ENCODE measurements around the gene CIZ1. TPM values are rescaled to one million over a fixed set of nuclear protein-coding genes. Genes with fewer than 3 reads are reported as not detected.

Gene CIZ1, protein sequence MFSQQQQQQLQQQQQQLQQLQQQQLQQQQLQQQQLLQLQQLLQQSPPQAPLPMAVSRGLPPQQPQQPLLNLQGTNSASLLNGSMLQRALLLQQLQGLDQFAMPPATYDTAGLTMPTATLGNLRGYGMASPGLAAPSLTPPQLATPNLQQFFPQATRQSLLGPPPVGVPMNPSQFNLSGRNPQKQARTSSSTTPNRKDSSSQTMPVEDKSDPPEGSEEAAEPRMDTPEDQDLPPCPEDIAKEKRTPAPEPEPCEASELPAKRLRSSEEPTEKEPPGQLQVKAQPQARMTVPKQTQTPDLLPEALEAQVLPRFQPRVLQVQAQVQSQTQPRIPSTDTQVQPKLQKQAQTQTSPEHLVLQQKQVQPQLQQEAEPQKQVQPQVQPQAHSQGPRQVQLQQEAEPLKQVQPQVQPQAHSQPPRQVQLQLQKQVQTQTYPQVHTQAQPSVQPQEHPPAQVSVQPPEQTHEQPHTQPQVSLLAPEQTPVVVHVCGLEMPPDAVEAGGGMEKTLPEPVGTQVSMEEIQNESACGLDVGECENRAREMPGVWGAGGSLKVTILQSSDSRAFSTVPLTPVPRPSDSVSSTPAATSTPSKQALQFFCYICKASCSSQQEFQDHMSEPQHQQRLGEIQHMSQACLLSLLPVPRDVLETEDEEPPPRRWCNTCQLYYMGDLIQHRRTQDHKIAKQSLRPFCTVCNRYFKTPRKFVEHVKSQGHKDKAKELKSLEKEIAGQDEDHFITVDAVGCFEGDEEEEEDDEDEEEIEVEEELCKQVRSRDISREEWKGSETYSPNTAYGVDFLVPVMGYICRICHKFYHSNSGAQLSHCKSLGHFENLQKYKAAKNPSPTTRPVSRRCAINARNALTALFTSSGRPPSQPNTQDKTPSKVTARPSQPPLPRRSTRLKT
- total RNA-seq (2014; rRNA removed; shearing (Covaris generic)): 71.0 and 84.0 TPM in 2 replicates

DNA sequence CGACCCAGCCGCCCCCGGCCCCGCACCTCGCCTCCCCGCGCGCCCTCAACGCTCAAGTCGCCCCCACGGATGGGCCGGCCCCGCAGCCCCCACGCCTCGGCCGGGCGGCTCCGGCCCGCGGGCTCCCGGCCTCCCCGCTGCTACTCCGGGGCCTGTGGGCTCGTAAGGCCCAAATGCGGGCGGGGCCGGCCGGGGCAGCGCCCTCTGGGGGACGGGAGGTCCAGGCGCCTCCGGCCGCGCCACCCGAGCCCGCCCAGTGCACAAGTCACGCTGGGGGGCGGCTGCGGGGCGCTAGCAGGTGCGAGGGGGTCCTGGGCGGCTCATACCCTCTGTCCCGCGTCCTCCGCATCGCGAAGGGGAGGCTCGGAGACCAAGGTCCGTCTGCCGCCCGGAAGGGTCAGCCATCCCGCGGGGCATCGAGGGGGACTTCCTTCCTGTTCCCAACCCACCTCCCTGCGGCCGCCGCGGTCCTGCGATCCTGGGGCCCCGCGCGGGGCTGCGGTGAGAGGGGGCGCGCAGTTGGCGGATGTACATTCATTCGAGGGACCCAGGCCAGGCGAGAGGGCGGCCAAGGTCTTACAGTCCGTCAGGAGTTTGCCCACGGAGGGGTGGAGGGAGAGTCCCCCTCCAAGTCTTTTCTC, at the start of gene CIZ1:
TSS of gene CIZ1 (minus strand) at position 167 of the 641 bp plus-strand sequence. CDS start 715 bp downstream, outside the sequence.

DNA sequence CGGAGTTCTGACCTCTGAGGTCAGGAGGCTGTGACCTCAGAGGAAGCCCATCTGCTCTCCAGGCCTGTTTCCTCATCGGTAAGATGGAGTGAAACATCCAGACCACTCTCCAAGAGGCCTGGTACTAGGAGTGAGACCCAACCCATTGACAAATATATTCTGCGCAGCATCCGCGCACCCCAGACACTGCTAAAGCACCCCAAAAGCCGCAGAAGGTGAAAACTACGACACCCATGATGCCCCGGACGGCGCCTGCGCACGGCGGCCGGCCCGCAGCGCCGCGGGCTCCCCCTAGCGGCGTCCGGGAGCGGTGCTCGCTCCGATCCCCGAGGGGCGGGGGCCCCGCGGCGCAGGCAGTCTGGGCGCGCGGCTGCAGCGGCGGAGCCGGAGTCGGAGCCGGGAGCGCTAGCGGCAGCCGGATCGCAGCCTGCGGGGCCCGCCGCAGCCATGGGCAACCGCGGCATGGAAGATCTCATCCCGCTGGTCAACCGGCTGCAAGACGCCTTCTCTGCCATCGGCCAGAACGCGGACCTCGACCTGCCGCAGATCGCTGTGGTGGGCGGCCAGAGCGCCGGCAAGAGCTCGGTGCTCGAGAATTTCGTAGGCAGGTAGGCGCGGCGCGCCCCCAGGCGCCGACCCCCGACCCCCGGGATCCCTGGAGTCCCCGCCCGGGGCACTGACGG, 11.8 kb upstream of the CIZ1 start, which contains the start of gene DNM1:
TSS of gene DNM1 (plus strand) at position 356 of the 683 bp plus-strand sequence. CDS start at position 448, 92 bp downstream.

DNA sequence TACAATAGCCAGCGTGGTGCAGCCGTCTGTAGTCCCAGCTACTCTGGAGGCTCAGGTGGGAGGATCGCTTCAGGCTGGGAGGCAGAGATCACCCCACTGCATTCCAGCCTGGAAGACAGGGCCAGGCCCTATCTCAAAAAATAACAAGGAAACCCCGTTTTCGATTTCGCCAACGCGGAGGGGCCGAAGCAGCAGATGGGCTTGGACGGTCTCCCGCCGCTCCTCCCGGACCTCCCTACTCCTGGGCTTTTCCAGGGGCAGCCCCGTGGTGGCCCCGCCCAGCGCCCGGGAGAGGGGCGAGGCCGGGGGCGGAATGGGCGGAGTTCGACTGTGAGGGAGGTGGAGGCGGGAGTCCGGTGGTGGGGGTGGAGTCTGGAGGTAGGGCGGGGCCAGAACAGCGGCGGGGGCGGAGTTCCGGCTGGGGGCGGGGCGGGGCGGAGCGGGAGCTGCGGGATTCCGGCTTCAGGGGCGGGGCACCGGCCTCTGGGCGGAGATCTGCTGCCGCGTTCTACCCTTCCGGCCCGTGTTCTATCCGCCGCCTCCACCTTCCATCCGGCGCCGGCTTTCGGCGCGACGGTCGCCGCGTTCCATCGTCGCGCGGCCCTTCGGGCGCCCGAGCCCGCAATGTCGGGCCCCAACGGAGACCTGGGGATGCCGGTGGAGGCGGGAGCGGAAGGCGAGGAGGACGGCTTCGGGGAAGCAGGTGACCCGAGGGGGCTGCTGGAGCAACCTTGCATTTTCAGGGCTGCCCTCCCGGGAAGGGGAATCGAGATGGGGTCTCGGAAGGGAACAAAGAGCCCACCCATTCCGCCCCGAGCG, 31.4 kb downstream of the CIZ1 start, which contains the start of gene BBLN:
TSS of gene BBLN (plus strand) at position 482 of the 819 bp plus-strand sequence. CDS start at position 625, 143 bp downstream.

DNA sequence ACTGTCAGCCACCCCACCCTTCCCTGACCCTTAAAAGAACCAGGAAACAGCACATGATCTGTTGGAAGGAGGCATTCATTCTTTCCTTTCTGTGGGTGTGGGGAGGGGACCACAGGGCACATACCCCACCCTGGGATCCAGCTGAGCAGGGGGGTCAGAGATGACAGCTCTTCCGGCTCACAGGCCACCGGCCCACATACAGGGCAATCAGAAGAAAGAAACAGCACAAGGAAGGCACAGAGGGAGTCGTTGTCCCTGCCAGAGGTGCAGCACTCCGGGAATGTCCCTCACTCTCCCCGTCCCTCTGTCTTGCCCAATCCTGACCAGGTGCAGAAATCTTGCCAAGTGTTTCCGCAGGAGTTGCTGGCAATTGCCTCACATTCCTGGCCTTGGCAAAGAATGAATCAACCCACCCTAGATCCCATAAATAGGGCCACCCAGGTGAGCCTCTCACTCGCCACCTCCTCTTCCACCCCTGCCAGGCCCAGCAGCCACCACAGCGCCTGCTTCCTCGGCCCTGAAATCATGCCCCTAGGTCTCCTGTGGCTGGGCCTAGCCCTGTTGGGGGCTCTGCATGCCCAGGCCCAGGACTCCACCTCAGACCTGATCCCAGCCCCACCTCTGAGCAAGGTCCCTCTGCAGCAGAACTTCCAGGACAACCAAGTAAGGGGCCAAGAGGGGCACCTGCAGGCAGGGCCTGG, 42.2 kb downstream of the CIZ1 start, which contains the start of gene LCN2:
TSS of gene LCN2 (plus strand) at position 453 of the 701 bp plus-strand sequence. CDS start at position 526, 73 bp downstream.

DNA sequence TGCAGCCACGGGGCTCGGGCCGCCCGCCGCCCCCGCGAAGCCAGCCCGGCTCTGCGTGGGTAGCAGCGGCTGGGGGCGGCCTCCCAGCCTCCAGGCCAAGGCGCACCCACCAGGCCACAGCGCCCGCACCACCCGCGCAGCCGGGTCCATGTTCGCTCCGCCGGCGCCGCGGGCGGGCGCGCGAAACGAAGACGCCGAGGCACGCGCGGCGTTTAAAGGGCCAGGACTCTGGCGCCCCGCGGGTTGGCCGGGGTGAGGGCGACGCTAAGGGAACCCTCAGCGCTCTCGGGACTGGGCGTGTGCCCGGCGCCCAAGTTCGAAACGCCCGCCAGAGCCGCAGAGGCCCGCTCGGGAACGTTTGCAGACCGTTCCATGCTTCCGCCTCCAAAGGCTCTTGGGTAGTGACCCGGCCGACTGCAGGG, 63.8 kb downstream of the CIZ1 start, which contains the start of gene PTGES2:
TSS of gene PTGES2 (minus strand) at position 162 of the 422 bp plus-strand sequence. CDS start at position 150, 12 bp downstream.

Other genes starting within 250 kb of the CIZ1 start
- gene EEIG1, start 210.6 kb downstream of the CIZ1 start, total RNA-seq (2014; rRNA removed; shearing (Covaris generic)): 8.5 and 10.4 TPM in 2 replicates
- 15.0 and 18.6 TPM in 2 replicates for gene NAIF1, start 124.3 kb downstream of the CIZ1 start, total RNA-seq (2014; rRNA removed; shearing (Covaris generic))
- gene SLC25A25, start 123.3 kb downstream of the CIZ1 start, total RNA-seq (2014; rRNA removed; shearing (Covaris generic)): 40.8 and 52.1 TPM in 2 replicates
- gene PTGES2, start 63.8 kb downstream of the CIZ1 start, total RNA-seq (2014; rRNA removed; shearing (Covaris generic)): 124 and 149 TPM in 2 replicates
- gene LCN2, start 42.1 kb downstream of the CIZ1 start, total RNA-seq (2014; rRNA removed; shearing (Covaris generic)): 0.98 and 4.4 TPM in 2 replicates
- gene BBLN, start 31.3 kb downstream of the CIZ1 start, total RNA-seq (2014; rRNA removed; shearing (Covaris generic)): 135 and 168 TPM in 2 replicates
- 43.2 and 45.4 TPM in 2 replicates for gene DNM1, start 11.8 kb upstream of the CIZ1 start, total RNA-seq (2014; rRNA removed; shearing (Covaris generic))
- gene GOLGA2, start 84.4 kb upstream of the CIZ1 start, total RNA-seq (2014; rRNA removed; shearing (Covaris generic)): 95.8 and 117 TPM in 2 replicates
- gene SWI5, start 84.7 kb upstream of the CIZ1 start, total RNA-seq (2014; rRNA removed; shearing (Covaris generic)): 47.0 and 53.1 TPM in 2 replicates
- 43.4 and 51.6 TPM in 2 replicates for gene TRUB2, start 130.9 kb upstream of the CIZ1 start, total RNA-seq (2014; rRNA removed; shearing (Covaris generic))
- 53.9 and 56.4 TPM in 2 replicates for gene COQ4, start 131.3 kb upstream of the CIZ1 start, total RNA-seq (2014; rRNA removed; shearing (Covaris generic))
- 24.0 and 24.8 TPM in 2 replicates for gene SLC27A4, start 149.0 kb upstream of the CIZ1 start, total RNA-seq (2014; rRNA removed; shearing (Covaris generic))
- 79.1 and 80.8 TPM in 2 replicates for gene URM1, start 179.8 kb upstream of the CIZ1 start, total RNA-seq (2014; rRNA removed; shearing (Covaris generic))
- gene CERCAM, start 229.3 kb upstream of the CIZ1 start, total RNA-seq (2014; rRNA removed; shearing (Covaris generic)): 32.1 and 32.5 TPM in 2 replicates